K562 (cell line): ENCODE measurements around the gene VPS13D. TPM values are rescaled to one million over a fixed set of nuclear protein-coding genes. Genes with fewer than 3 reads are reported as not detected.
A peak's percentile ranks its signal among the peaks of the same experiment; 100 is the strongest.

Experiments used
- ATAC-seq: fragments of 200-7000 bp; cut with Tn5 transposase; 3 replicates; pipeline ENCODE4 v1.9.1; 2020; ENCODE audit warnings: moderate library complexity
- BruUV-seq: library from RNA; stranded (reverse); fragments of 400-500 nt; replicated peaks from 2 replicates; lab custom pipeline; 2021; lab: Mats Ljungman, UMichigan
- CTCF ChIA-PET: fragments of 300-600 bp; formaldehyde crosslinking; extraction: SDS; loops from one replicate; lab custom pipeline; 2021; ENCODE audit warnings: low intra/inter-chr PET ratio; lab: Yijun Ruan, JAX
- POLR2A ChIA-PET: fragments of 300-600, 350-650 bp; sonication (Branson Sonifier 250); formaldehyde crosslinking; extraction: SDS; loops from one replicate; lab custom pipeline; 2021; ENCODE audit warnings: antibody characterized with exemption, inconsistent platforms; lab: Yijun Ruan, JAX
- DNase-seq, 4 experiments: peaks; one replicate each; pipeline versions ENCODE4 v3.0.0 to v3.0.0-alpha.2; 2011 to 2018; ENCODE audit warnings: low spot score in 3 of 4, mixed read lengths in 3 of 4; ENCODE audit errors: extremely low read depth in 1 of 4
- FAIRE-seq: peaks from 2 replicates; lab custom pipeline; 2011; peaks lifted over from hg19 to GRCh38; lab: Jason Lieb, UNC
- H2AFZ ChIP-seq: 2 replicates; pipeline ENCODE4 v1.6.0; 2011; ENCODE audit warnings: low read depth, low read length, control low read depth, inconsistent platforms
- H3K27ac ChIP-seq: fragments of 200-600 bp; 3 replicates; pipeline ENCODE4 v1.8.0; 2011; ENCODE audit warnings: low read depth, mild to moderate bottlenecking, control low read depth, inconsistent platforms, low read length, moderate library complexity, mixed read lengths; ENCODE audit errors: extremely low read depth
- H3K27me3 ChIP-seq, 2 experiments: fragments of 300-600 bp in 1 of 2; 2 replicates in 1 of 2; 3 replicates in 1 of 2; pipeline versions ENCODE4 v1.6.0 to v1.8.0; 2011; ENCODE audit warnings: inconsistent platforms in 2 of 2, low read length in 2 of 2, mild to moderate bottlenecking in 1 of 2, mixed read lengths in 1 of 2, moderate library complexity in 1 of 2; ENCODE audit not compliant: control insufficient read depth in 2 of 2, insufficient read depth in 2 of 2
- H3K36me3 ChIP-seq: fragments of 300-600 bp; 3 replicates; pipeline ENCODE4 v1.8.0; 2011; ENCODE audit warnings: mild to moderate bottlenecking, low read length, inconsistent platforms; ENCODE audit not compliant: control insufficient read depth, insufficient read depth
- H3K4me1 ChIP-seq, 2 experiments: fragments of 200-600 bp in 1 of 2; replicated peaks in 1 of 2; 2 replicates in 1 of 2; 3 replicates in 1 of 2; pipeline versions ENCODE4 v1.5.1 to v1.8.0; 2011; ENCODE audit warnings: inconsistent platforms in 2 of 2, low read length in 2 of 2, mild to moderate bottlenecking in 1 of 2, mixed read lengths in 1 of 2, moderate library complexity in 1 of 2; ENCODE audit not compliant: control insufficient read depth in 2 of 2, insufficient read depth in 2 of 2
- H3K4me2 ChIP-seq: 2 replicates; pipeline ENCODE4 v1.6.1; 2011; ENCODE audit warnings: low read length, control low read depth, inconsistent platforms, mixed read lengths; ENCODE audit not compliant: insufficient read depth
- H3K4me3 ChIP-seq: fragments of 200-600 bp; sonication (generic), shearing (Covaris generic); 2 replicates; pipeline ENCODE4 v1.5.1; 2016; ENCODE audit warnings: control low read depth, inconsistent platforms
- H3K79me2 ChIP-seq: fragments of 200-600 bp; 3 replicates; pipeline ENCODE4 v1.8.0; 2011; ENCODE audit warnings: low read length, inconsistent platforms; ENCODE audit not compliant: control insufficient read depth, insufficient read depth
- H3K9ac ChIP-seq, 2 experiments: 2 replicates each; pipeline versions ENCODE4 v1.6.0 to v1.6.1; 2011; ENCODE audit warnings: low read depth in 2 of 2, low read length in 2 of 2, control low read depth in 1 of 2, inconsistent platforms in 1 of 2, mild to moderate bottlenecking in 1 of 2, mixed read lengths in 1 of 2; ENCODE audit not compliant: insufficient read depth in 1 of 2
- H3K9me1 ChIP-seq: one replicate; pipeline ENCODE4 v1.6.0; 2011; ENCODE audit warnings: inconsistent platforms, mild to moderate bottlenecking, low read length, moderate library complexity; ENCODE audit not compliant: control insufficient read depth, insufficient read depth
- H3K9me3 ChIP-seq: replicated peaks from 2 replicates; pipeline ENCODE4 v1.5.1; 2011; ENCODE audit warnings: low read depth, low read length, inconsistent platforms; ENCODE audit not compliant: control insufficient read depth, insufficient read depth
- H4K20me1 ChIP-seq: replicated peaks from 2 replicates; pipeline ENCODE4 v1.6.1; 2011; ENCODE audit warnings: low read length, inconsistent platforms, mixed read lengths; ENCODE audit not compliant: control insufficient read depth, insufficient read depth
- CHD2 ChIP-seq: IDR thresholded peaks from 2 replicates; pipeline ENCODE4 v1.6.1; 2011; ENCODE audit warnings: low read depth, low read length
- FOXA3 ChIP-seq, 2 experiments: fragments of 450-650 bp in 1 of 2; sonication (generic) in 1 of 2; formaldehyde crosslinking; IDR thresholded peaks in 1 of 2; conservative IDR thresholded peaks in 1 of 2; 2 replicates each; pipeline versions ENCODE4 v1.4.0 to v1.8.0; 2020 to 2022; ENCODE audit warnings: mild to moderate bottlenecking in 2 of 2, missing genetic modification reagents in 1 of 2
- KDM1A ChIP-seq, 2 experiments: fragments of 450-650 bp; IDR thresholded peaks; 2 replicates each; pipeline ENCODE4 v1.6.1; 2016; ENCODE audit warnings: mild to moderate bottlenecking in 2 of 2
- SAFB ChIP-seq: fragments of 200-400 bp; formaldehyde crosslinking; IDR thresholded peaks from 2 replicates; pipeline ENCODE4 v1.6.1; 2017; ENCODE audit warnings: low read depth, low read length, borderline replicate concordance
- ZNF197 ChIP-seq: fragments of 200-800 bp; sonication (Bioruptor generic); IDR thresholded peaks from 2 replicates; pipeline ENCODE4 v1.6.1; 2016; ENCODE audit warnings: low read depth, missing genetic modification characterization, missing compliant biosample characterization
- WGBS: fragments of 100-300 bp; shearing (Covaris generic); methylation state at CpG from one replicate; pipeline ENCODE4 v1.1.6; 2016; ENCODE audit warnings: low coverage, mixed read lengths; ENCODE audit not compliant: insufficient coverage; ENCODE audit errors: missing lambda C conversion rate; 5-methylcytosine and 5-hydroxymethylcytosine counted together
- in situ Hi-C: fragments of 300-500 bp; cut with MboI; formaldehyde crosslinking; loops from 4 replicates; pipeline ENCODE4 v1.15.0; 2018; ENCODE audit warnings: inconsistent platforms, mixed read lengths
- intact Hi-C: fragments of 100-400 bp; cut with micrococcal nuclease; formaldehyde crosslinking; loops from 2 replicates; pipeline ENCODE4 v1.14.2; 2022
- polyA plus RNA-seq, 8 experiments: library from polyadenylated mRNA; depleted of rRNA in 4 of 8; stranded (reverse) in 5 of 8; unstranded in 3 of 8; fragments of >200 nt; fragmentation: Nextera tagmentation in 2 of 8; fragmentation: Illumina TruSeq in 1 of 8; extraction: Ambion mirVana in 2 of 8; extraction: Trizol in 1 of 8; gene quantifications; 2 replicates each; pipeline versions ENCODE4 v1.2.1 to v1.2.3, GENCODE V29; 2011 to 2014; ENCODE audit warnings: inconsistent platforms in 1 of 8, missing spikeins in 1 of 8
- total RNA-seq, 7 experiments: library from RNA; depleted of rRNA in 6 of 7; stranded (reverse); fragments of >200 nt in 6 of 7; fragmentation: Illumina TruSeq in 2 of 7; extraction: Trizol in 2 of 7; gene quantifications; 2 replicates each; pipeline versions ENCODE4 v1.2.1 to v1.2.3, GENCODE V29; 2011 to 2021; ENCODE audit warnings: low replicate concordance in 1 of 7
- TF ChIP-seq, protein P1 (sequence below): fragments of 150-350 bp; conservative IDR thresholded peaks from 2 replicates; pipeline ENCODE4 v1.6.1; 2014; ENCODE audit warnings: low read length
- TF ChIP-seq, protein P2 (sequence below): fragments of 200-600 bp; sonication (generic); IDR thresholded peaks from one replicate; pipeline ENCODE4 v1.6.1; 2012; ENCODE audit warnings: mild to moderate bottlenecking, low read depth, low read length, inconsistent platforms

VPS13D gene
- total and polyA plus RNA-seq, 9 of the 15 experiments (the other 6 are each of a cell fraction or from before 2014, with no cell fraction given) = 6.1 to 51.5 (median 38.5) TPM

DNA sequence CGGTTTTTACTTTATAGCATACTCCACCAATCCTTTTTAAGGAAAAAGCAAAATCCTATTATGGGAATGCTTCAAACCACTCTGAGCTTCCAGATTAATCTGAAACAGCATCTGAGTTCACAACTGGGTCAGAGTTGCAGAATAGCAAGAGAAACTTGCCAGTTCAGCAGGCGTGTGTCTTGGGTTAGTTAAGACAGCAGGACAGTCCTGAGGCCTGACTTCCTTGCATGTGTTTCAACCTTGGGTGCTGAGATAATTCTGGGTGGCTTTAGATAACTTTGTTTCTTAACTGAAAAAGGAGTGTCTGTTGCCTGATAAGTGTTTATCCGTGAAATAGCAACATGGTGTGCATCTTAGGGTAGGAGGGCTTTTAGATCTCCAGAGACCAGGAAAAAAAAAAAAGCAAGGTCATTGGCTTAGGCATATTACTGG is 218.9 kb downstream of the VPS13D start:
- Histone ChIP-seq H3K27me3 (no peaks in the 10 kb centered on the region), H3K79me2 (peaks cover 55% of the 10 kb centered on the region), H2AFZ (no peak overlapping the region), H3K27ac (peak overlapping the region; percentile 95), H3K36me3 (peaks cover 29% of the 10 kb centered on the region), H3K4me3 (no peak overlapping the region), H3K4me1 (peaks cover 29 to 87% of the 10 kb centered on the region in 2 experiments), H4K20me1 (no peaks in the 10 kb centered on the region), H3K4me2 (peak overlapping the region; percentile 58), H3K9me3 (no peaks in the 10 kb centered on the region), H3K9me1 (peaks cover 2% of the 10 kb centered on the region), H3K9ac (peak overlapping the region in 1 of 2 experiments; percentile 71; a peak in 2 of 4 replicates)
- intact Hi-C loops = loop anchor here (1.0 to 2.0 kb wide), 4 partner anchors 30 to 170 kb away; partner anchors contain the start of gene DHRS3
- POLR2A ChIA-PET = interaction anchor here (0.6 to 3.1 kb wide), 6 partner anchors 10 to 55 kb away, joined by 3 to 14 read pairs (median 8); no protein-coding TSS in a partner anchor
- FAIRE-seq (peak; percentile 99), ATAC-seq (peak; percentile 94), DNase-seq (peak; percentile 76 to 99 (median 85))
- no TSS peak for BruUV-seq
- CTCF ChIA-PET = no interaction called here
- 0% methylated on average over 3 of the region's 3 CpGs for WGBS
- in situ Hi-C loops = no loop called here
- TF ChIP-seq, protein P1, sequence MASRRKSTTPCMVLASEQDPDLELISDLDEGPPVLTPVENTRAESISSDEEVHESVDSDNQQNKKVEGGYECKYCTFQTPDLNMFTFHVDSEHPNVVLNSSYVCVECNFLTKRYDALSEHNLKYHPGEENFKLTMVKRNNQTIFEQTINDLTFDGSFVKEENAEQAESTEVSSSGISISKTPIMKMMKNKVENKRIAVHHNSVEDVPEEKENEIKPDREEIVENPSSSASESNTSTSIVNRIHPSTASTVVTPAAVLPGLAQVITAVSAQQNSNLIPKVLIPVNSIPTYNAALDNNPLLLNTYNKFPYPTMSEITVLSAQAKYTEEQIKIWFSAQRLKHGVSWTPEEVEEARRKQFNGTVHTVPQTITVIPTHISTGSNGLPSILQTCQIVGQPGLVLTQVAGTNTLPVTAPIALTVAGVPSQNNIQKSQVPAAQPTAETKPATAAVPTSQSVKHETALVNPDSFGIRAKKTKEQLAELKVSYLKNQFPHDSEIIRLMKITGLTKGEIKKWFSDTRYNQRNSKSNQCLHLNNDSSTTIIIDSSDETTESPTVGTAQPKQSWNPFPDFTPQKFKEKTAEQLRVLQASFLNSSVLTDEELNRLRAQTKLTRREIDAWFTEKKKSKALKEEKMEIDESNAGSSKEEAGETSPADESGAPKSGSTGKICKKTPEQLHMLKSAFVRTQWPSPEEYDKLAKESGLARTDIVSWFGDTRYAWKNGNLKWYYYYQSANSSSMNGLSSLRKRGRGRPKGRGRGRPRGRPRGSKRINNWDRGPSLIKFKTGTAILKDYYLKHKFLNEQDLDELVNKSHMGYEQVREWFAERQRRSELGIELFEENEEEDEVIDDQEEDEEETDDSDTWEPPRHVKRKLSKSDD = no peak
- TF ChIP-seq SAFB (no peak), ZNF197 (CRISPR knock-in tag) (peak; percentile 89), KDM1A (IDR thresholded peaks at IDR 0.05) (peak; percentile 97 to 98), FOXA3 (CRISPR knock-in tag; conservative IDR thresholded peaks at IDR 0.05 in 1 of 2, IDR thresholded peaks at IDR 0.05 in 1 of 2) (no peak), CHD2 (no peak; the same call in 1 of the 2 replicates)
- TF ChIP-seq, protein P2, sequence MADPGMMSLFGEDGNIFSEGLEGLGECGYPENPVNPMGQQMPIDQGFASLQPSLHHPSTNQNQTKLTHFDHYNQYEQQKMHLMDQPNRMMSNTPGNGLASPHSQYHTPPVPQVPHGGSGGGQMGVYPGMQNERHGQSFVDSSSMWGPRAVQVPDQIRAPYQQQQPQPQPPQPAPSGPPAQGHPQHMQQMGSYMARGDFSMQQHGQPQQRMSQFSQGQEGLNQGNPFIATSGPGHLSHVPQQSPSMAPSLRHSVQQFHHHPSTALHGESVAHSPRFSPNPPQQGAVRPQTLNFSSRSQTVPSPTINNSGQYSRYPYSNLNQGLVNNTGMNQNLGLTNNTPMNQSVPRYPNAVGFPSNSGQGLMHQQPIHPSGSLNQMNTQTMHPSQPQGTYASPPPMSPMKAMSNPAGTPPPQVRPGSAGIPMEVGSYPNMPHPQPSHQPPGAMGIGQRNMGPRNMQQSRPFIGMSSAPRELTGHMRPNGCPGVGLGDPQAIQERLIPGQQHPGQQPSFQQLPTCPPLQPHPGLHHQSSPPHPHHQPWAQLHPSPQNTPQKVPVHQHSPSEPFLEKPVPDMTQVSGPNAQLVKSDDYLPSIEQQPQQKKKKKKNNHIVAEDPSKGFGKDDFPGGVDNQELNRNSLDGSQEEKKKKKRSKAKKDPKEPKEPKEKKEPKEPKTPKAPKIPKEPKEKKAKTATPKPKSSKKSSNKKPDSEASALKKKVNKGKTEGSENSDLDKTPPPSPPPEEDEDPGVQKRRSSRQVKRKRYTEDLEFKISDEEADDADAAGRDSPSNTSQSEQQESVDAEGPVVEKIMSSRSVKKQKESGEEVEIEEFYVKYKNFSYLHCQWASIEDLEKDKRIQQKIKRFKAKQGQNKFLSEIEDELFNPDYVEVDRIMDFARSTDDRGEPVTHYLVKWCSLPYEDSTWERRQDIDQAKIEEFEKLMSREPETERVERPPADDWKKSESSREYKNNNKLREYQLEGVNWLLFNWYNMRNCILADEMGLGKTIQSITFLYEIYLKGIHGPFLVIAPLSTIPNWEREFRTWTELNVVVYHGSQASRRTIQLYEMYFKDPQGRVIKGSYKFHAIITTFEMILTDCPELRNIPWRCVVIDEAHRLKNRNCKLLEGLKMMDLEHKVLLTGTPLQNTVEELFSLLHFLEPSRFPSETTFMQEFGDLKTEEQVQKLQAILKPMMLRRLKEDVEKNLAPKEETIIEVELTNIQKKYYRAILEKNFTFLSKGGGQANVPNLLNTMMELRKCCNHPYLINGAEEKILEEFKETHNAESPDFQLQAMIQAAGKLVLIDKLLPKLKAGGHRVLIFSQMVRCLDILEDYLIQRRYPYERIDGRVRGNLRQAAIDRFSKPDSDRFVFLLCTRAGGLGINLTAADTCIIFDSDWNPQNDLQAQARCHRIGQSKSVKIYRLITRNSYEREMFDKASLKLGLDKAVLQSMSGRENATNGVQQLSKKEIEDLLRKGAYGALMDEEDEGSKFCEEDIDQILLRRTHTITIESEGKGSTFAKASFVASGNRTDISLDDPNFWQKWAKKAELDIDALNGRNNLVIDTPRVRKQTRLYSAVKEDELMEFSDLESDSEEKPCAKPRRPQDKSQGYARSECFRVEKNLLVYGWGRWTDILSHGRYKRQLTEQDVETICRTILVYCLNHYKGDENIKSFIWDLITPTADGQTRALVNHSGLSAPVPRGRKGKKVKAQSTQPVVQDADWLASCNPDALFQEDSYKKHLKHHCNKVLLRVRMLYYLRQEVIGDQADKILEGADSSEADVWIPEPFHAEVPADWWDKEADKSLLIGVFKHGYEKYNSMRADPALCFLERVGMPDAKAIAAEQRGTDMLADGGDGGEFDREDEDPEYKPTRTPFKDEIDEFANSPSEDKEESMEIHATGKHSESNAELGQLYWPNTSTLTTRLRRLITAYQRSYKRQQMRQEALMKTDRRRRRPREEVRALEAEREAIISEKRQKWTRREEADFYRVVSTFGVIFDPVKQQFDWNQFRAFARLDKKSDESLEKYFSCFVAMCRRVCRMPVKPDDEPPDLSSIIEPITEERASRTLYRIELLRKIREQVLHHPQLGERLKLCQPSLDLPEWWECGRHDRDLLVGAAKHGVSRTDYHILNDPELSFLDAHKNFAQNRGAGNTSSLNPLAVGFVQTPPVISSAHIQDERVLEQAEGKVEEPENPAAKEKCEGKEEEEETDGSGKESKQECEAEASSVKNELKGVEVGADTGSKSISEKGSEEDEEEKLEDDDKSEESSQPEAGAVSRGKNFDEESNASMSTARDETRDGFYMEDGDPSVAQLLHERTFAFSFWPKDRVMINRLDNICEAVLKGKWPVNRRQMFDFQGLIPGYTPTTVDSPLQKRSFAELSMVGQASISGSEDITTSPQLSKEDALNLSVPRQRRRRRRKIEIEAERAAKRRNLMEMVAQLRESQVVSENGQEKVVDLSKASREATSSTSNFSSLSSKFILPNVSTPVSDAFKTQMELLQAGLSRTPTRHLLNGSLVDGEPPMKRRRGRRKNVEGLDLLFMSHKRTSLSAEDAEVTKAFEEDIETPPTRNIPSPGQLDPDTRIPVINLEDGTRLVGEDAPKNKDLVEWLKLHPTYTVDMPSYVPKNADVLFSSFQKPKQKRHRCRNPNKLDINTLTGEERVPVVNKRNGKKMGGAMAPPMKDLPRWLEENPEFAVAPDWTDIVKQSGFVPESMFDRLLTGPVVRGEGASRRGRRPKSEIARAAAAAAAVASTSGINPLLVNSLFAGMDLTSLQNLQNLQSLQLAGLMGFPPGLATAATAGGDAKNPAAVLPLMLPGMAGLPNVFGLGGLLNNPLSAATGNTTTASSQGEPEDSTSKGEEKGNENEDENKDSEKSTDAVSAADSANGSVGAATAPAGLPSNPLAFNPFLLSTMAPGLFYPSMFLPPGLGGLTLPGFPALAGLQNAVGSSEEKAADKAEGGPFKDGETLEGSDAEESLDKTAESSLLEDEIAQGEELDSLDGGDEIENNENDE = no peak
